T-helper 1 cell treated with Interleukin-12 subunit alpha and Interleukin-12 subunit beta and Interleukin-4 antibody, amounts not matched to agents 30 ng/mL and 1 ng/mL, for 36 hours (primary cell): ENCODE results near the gene IGFBPL1. TPM values are rescaled to one million over a fixed set of nuclear protein-coding genes. Genes with fewer than 3 reads are reported as not detected.

Experiments used
- intact Hi-C: fragments of 100-400 bp; cut with micrococcal nuclease; formaldehyde crosslinking; loops from one replicate; pipeline ENCODE4 v1.15.1; 2024
- total RNA-seq: library from RNA; stranded (reverse); gene quantifications from 2 replicates; pipeline ENCODE4 v1.2.3, GENCODE V29; 2022

Gene IGFBPL1
- total RNA-seq, 1 donor from 2014 or later, result not detected

DNA sequence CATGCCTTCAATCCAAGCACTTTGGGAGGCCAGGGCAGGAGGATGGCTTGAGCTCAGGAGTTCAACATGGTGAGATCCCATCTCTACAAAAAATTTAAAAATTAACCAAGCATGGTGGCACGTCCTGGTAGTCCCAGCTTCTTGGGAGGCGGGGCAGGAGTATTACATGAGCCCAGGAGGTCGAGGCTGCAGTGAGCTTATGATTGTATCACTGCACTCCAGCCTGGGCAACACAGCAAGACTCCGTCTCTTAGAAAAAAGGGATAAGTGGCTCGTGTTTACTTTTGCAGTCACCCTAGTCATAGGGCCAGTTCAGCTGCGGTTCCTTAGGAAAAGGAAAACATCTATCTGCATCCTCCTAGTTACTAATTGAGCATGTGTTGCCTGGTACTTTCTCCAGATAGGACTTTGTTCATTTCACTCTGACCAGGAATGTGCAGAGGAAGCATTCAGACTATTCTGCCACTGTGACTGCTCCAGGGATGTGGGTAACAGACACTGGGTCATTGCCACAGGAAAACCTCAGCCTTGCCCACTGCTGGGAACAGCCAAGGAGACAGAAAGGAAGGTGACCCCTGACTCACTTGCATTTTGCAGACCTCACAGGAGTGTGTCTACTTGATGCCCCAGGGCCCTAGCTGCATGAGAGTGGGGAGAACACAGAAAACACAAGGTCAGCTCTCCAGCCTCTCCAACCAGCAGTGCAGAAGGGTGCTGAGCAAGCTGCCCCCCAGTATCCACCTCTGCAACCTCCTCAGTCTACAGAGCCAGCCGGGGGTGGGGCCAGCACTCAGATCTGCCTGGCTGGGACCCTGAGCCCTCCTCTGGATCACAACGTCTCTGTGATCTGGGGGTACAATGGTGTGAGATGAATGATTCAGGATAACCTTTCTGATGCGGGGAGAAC lies 65.6 kb downstream of the IGFBPL1 start:
- intact Hi-C loops, result no loop called here

DNA sequence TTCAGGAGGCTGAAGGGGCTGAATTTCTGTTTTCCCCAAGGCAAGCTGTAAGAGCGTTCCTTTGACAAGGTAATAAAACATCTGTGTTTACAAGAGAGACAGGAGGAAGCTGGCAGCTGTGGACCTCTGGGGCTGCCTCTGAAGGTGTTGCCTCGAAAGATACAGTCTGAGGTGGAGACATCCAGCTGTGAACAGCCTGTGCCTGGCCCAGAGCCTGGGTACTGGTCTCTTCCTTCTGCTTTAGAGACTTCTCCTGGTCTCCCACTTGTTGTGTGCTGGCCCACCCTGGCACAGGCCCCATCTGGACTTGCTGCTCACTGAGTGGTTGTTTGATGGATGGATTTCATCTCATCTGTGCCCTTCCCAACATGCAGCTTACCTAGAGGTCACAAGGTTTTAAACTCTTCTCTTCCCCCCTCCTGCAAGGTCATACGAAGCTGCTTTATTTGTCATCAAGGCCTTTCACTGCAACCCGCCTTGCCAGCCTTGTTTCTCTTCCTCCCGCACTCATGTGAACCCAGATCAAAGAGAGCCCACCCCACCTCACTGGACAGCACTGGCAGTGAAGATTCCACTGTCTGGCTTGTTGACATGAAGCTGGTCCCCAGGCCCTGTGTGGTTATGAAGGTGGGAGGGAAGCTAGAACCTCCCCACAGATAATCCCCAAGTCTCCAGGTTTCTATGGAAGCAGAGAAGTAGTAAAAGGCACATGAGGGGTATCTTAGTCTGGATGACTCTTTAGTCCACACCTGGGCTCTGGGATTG lies 66.7 kb downstream of the IGFBPL1 start:
- intact Hi-C loops, result no loop called here

DNA sequence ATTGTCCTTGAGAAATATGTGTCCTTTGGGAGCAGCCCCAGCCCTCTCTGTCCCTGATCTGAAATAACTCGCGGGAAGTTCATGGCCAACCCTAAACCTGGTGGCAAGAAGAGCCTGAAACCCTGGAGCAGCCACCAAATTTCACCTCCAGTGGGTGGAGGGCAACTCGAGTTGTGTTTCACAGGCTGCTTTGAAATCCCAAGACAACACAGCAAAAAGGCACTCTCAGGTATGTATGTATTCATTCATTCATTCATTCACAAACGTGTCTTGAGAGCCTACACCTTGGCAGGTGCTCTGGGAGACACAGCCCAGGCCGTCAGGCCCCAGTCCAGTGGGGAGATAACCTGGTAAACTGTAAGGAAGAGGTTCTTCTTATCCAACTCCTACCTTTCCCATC lies 67.4 kb downstream of the IGFBPL1 start:
- intact Hi-C loops, result no loop called here

Other genes starting within 250 kb of the IGFBPL1 start
- gene ALDH1B1, start 31.8 kb downstream of the IGFBPL1 start, total RNA-seq, result 13.7 and 16.6 TPM in 2 replicates
- gene ANKRD18A, start 196.1 kb upstream of the IGFBPL1 start, total RNA-seq, result 2.1 and 5.0 TPM in 2 replicates